GM19468 (cell line): ENCODE data around the gene XXYLT1.
"Not testable (repeated sequence)": the region's sequence is repeated elsewhere in the genome, so short reads cannot be mapped to it uniquely, and the experiment has no call there.

Source experiments
- ATAC-seq: cut with Tn5 transposase; IDR thresholded peaks from one replicate; pipeline ENCODE4 v1.9.1; 2021; ENCODE audit warnings: mild to moderate bottlenecking, moderate library complexity, moderate number of reproducible peaks; ENCODE audit not compliant: unreplicated experiment; ENCODE audit errors: extremely low read depth

XXYLT1 gene

DNA sequence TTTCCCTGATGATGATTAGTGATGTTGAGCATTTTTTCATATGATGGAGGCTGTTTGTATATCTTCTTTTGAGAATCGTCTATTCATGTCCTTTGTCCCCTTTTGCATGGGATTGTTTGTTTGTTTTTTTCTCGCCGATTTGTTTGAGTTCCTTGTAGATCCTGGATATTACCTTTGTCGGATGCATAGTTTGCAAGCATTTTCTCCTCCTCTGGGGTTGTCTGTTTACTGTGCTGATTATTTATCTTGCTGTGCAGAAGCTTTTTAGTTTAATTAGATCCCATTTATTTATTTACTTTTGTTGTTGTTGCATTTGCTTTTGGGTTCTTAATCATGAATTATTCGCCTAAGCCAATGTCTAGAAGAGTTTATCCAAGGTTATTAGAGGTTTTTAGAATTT, 232.8 kb downstream of the XXYLT1 start:
- no peak for ATAC-seq

- ATAC-seq: not testable (repeated sequence)
Observed at GRCh38 chr3:195037586-195037985, 233.4 kb downstream of the XXYLT1 start.

- no peak for ATAC-seq
Observed at GRCh38 chr3:195036974-195037373, 234.0 kb downstream of the XXYLT1 start.

GRCh38 chr3:195036574-195036973, 234.4 kb downstream of the XXYLT1 start:
- no peak for ATAC-seq

- ATAC-seq: no peak
Observed at GRCh38 chr3:195036203-195036505, 234.8 kb downstream of the XXYLT1 start.

GRCh38 chr3:195035345-195036202, 235.4 kb downstream of the XXYLT1 start:
- no peak for ATAC-seq

GRCh38 chr3:195034541-195034940, 236.4 kb downstream of the XXYLT1 start:
- no peak for ATAC-seq

DNA sequence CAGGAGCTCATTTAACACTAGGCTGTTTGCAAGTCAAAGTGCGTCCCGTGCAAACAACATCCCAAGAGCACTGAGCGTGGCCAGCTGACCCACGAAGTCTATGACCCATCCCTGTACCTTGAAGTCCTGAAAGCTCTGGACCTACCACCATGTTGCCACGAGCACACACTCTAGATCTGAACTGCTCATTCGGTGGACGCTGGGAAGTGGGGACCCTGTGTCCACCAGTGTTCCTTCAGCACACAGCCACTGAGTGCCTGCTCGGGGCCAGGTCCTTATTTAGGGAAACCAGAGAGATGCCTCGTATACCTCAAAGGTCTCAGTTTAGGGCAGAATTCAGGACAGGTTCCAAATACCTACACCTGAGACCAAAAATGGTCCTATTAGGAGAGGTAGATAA, 236.9 kb downstream of the XXYLT1 start:
- ATAC-seq: no peak

GRCh38 chr3:195033531-195034091, 237.3 kb downstream of the XXYLT1 start:
- ATAC-seq: no peak

GRCh38 chr3:195032955-195033354, 238.0 kb downstream of the XXYLT1 start:
- no peak for ATAC-seq

GRCh38 chr3:195032106-195032759, 238.7 kb downstream of the XXYLT1 start:
- ATAC-seq: no peak

DNA sequence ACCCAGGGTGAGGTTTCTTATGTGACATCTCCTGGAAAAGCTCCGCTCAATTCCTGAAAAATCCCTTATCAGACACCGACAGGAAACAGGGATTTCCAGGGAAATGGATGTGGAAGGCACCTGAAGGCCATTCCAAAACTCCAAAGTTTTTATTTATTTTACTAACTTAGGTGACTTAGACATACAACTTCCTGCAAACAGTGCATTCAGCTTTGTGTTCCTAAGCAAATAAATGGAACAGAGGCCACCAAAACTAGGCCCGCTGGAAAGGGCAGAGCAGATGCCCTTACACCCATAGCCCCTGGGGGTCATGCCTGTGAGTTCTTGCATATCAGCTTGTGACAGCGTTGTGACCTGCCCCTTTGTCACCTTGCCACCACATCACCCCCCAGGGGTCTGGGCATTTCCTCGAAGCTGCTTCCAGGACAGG, 239.4 kb downstream of the XXYLT1 start:
- no peak for ATAC-seq

DNA sequence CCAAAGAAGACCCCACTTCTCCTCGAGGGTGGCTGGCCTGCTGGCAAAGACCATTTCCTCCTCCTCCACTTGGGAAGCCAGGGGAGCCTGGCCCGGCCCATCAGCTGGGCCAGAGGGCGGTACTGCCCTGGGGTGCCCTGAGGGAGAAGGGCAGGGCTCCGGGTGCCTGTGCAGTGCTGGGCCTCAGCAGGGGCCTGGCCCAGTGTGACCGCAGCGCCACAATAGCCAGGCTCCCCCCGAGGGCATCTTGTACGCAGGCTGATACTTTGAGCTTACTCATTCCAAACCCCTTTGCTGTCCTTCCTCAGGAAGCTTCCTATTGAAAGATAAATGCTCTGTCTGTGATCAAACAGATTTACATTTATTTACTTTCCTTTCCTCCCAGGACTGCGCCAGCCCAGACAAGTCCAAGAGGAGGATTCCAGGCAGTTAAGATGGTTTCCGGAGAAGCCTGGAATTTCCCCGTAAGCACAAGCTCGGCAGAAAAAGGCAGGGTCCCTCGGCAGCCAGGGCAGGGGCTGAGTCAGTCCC, 240.1 kb downstream of the XXYLT1 start:
- no peak for ATAC-seq

DNA sequence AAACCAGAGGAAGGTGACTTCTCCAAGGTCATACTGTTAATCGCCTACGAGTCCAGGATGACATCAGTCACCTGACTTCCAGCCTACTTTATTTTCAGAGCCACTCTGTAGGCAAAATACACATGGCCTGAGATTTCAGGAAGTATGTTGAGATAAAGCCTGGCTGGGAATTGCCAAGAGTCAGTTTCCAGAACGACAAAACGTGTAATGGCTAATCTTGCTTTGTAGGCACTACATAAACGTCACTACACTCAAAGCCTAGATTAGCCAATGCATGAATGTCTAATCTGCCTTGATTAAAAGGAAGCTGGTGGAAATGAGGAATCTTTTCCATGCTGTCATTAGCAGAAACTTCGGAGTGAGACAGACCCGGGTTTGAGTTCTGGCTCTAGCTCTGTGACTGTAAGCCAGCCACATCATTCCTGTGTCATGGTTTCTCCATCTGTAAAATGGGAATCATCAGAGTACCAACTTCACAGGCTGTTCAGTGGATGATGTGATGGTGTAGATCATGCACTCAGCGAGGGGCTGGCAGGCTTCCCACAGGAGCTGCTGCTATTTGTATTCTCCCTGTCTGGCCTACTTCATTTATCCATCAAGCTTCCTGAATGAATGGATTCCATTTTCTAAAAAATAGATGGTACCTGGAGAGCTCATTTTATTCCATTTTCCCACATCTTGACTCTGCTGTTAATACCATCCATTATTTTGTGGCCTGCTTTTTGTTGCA, 241.9 kb downstream of the XXYLT1 start:
- no peak for ATAC-seq

DNA sequence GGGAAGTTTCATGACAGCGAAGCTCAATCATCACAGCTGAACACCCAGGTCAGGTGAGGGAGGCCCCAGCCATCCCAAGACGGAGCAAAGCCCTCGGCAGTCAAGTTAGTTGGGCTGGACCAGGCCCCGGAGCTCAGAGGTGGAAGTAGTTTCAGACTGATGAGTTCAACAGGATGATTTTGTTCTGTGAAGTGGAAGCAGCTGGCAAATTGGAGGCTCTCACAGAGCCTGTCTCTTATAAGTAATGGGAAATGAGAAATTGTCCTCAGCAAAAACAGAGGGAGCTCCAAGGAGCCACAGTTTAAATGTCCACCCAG, 245.1 kb downstream of the XXYLT1 start:
- no peak for ATAC-seq

GRCh38 chr3:195025056-195025883, 245.7 kb downstream of the XXYLT1 start:
- ATAC-seq: no peak

GRCh38 chr3:195023989-195024388, 247.0 kb downstream of the XXYLT1 start:
- ATAC-seq: no peak

GRCh38 chr3:195023576-195023975, 247.4 kb downstream of the XXYLT1 start:
- ATAC-seq: no peak

- ATAC-seq: no peak
Observed at GRCh38 chr3:195021692-195022091, 249.3 kb downstream of the XXYLT1 start.

GRCh38 chr3:195020921-195021320, 250.0 kb downstream of the XXYLT1 start:
- ATAC-seq: no peak
